ENCODE measurements around the gene PIM1. TPM values are rescaled to one million over a fixed set of nuclear protein-coding genes. Genes with fewer than 3 reads are reported as not detected.

PIM1 gene
- total RNA-seq, 3 donors from 2014 or later, result 17.4 to 56.0 (median 31.6) TPM

- no peak for DNase-seq (ENCODE audit: low spot score in 2 of 2)
- H3K27me3 ChIP-seq, result no peaks in the 10 kb centered on the region
- no peaks in the 10 kb centered on the region for H3K36me3 ChIP-seq
- no peaks in the 10 kb centered on the region for H3K9me3 ChIP-seq
- TF ChIP-seq CTCF (IDR thresholded peaks at IDR 0.05), result no peak
- TF ChIP-seq POLR2AphosphoS5 (IDR thresholded peaks at IDR 0.05), result no peak
- TF ChIP-seq POLR2A (IDR thresholded peaks at IDR 0.05), result no peak
- H3K4me1 ChIP-seq, result no peaks in the 10 kb centered on the region
- H3K4me3 ChIP-seq, result no peak overlapping the region
- intact Hi-C loops (cut with DNase I; ENCODE audit: low total_unique reads), result loop anchor here (2.0 to 5.0 kb wide), 2 partner anchors 35 to 187 kb away; no protein-coding TSS in a partner anchor
- H3K27ac ChIP-seq, result no peak overlapping the region
These were observed 39.7 kb downstream of the PIM1 start for GRCh38 chr6:37209461-37210205.

- TF ChIP-seq CTCF (IDR thresholded peaks at IDR 0.05) (peak; percentile 96 to 97 (median 97)), POLR2A (IDR thresholded peaks at IDR 0.05) (no peak), POLR2AphosphoS5 (IDR thresholded peaks at IDR 0.05) (peak in 1 of 3 donors; percentile 39)
- intact Hi-C loops (cut with DNase I; ENCODE audit: low total_unique reads), result loop anchor here (5.0 kb wide), 1 partner anchor 188 kb away; no protein-coding TSS in a partner anchor
- H3K4me1 ChIP-seq, result no peaks in the 10 kb centered on the region
- peak; percentile 67 to 74 for DNase-seq (ENCODE audit: low spot score in 2 of 2)
- H3K27ac ChIP-seq, result no peak overlapping the region
- no peaks in the 10 kb centered on the region for H3K36me3 ChIP-seq
- no peaks in the 10 kb centered on the region for H3K27me3 ChIP-seq
- no peaks in the 10 kb centered on the region for H3K9me3 ChIP-seq
- H3K4me3 ChIP-seq, result no peak overlapping the region
These were observed 40.5 kb downstream of the PIM1 start for GRCh38 chr6:37210313-37210968.

- Histone ChIP-seq H3K27me3 (no peaks in the 10 kb centered on the region), H3K9me3 (no peaks in the 10 kb centered on the region), H3K36me3 (no peaks in the 10 kb centered on the region), H3K4me3 (no peak overlapping the region), H3K27ac (no peak overlapping the region), H3K4me1 (no peaks in the 10 kb centered on the region)
- DNase-seq (ENCODE audit: low spot score in 2 of 2), result no peak
- intact Hi-C loops (cut with DNase I; ENCODE audit: low total_unique reads), result loop anchor here (5.0 kb wide), 1 partner anchor 190 kb away; no protein-coding TSS in a partner anchor
- TF ChIP-seq POLR2AphosphoS5 (IDR thresholded peaks at IDR 0.05) (no peak), POLR2A (IDR thresholded peaks at IDR 0.05) (no peak), CTCF (IDR thresholded peaks at IDR 0.05) (no peak)
These were observed 42.3 kb downstream of the PIM1 start for GRCh38 chr6:37212268-37212667.

GRCh38 chr6:37218061-37218460 is 48.1 kb downstream of the PIM1 start:
- DNase-seq (ENCODE audit: low spot score in 2 of 2), result no peak

More at GRCh38 chr6:37218061-37218460, 48.1 kb downstream of the PIM1 start:
- Histone ChIP-seq H3K4me1 (no peaks in the 10 kb centered on the region), H3K9me3 (no peaks in the 10 kb centered on the region), H3K27me3 (no peaks in the 10 kb centered on the region), H3K4me3 (no peak overlapping the region), H3K36me3 (no peaks in the 10 kb centered on the region), H3K27ac (no peak overlapping the region)
- intact Hi-C loops (cut with DNase I; ENCODE audit: low total_unique reads), result no loop called here
- no peak for TF ChIP-seq POLR2A (IDR thresholded peaks at IDR 0.05)
- TF ChIP-seq CTCF (IDR thresholded peaks at IDR 0.05), result no peak
- no peak for TF ChIP-seq POLR2AphosphoS5 (IDR thresholded peaks at IDR 0.05)

Measured in breast epithelium (tissue), 4 donors.